Choroid plexus epithelial cell (primary cell): ENCODE results near the gene GRAMD2A.

ENCODE experiments used
- DNase-seq: peaks from one replicate; pipeline ENCODE4 v3.0.0-alpha.2; 2010; ENCODE audit warnings: low read depth
- H3K4me3 ChIP-seq: 2 replicates; pipeline ENCODE4 v1.5.1; 2011; ENCODE audit warnings: low read depth, mild to moderate bottlenecking, control low read depth, low read length, moderate library complexity
- TF ChIP-seq, protein P1 (sequence below): conservative IDR thresholded peaks from 2 replicates; pipeline ENCODE4 v1.5.1; 2011; ENCODE audit warnings: low read depth, mild to moderate bottlenecking, control low read depth, inconsistent platforms, low read length, moderate library complexity

Gene GRAMD2A

GRCh38 chr15:72197460-72198355, at the start of gene GRAMD2A:
Gene GRAMD2A (minus strand): TSS chr15:72197787.
- peak within 1 kb of the TSS; percentile 53 for H3K4me3 ChIP-seq
- peak; percentile 31 for DNase-seq
- TF ChIP-seq, protein P1, sequence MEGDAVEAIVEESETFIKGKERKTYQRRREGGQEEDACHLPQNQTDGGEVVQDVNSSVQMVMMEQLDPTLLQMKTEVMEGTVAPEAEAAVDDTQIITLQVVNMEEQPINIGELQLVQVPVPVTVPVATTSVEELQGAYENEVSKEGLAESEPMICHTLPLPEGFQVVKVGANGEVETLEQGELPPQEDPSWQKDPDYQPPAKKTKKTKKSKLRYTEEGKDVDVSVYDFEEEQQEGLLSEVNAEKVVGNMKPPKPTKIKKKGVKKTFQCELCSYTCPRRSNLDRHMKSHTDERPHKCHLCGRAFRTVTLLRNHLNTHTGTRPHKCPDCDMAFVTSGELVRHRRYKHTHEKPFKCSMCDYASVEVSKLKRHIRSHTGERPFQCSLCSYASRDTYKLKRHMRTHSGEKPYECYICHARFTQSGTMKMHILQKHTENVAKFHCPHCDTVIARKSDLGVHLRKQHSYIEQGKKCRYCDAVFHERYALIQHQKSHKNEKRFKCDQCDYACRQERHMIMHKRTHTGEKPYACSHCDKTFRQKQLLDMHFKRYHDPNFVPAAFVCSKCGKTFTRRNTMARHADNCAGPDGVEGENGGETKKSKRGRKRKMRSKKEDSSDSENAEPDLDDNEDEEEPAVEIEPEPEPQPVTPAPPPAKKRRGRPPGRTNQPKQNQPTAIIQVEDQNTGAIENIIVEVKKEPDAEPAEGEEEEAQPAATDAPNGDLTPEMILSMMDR: no peak

GRCh38 chr15:72242775-72243370, 45.3 kb upstream of the GRAMD2A start:
- DNase-seq: no peak
- no peak overlapping the region for H3K4me3 ChIP-seq
- TF ChIP-seq, protein P1: no peak

DNA sequence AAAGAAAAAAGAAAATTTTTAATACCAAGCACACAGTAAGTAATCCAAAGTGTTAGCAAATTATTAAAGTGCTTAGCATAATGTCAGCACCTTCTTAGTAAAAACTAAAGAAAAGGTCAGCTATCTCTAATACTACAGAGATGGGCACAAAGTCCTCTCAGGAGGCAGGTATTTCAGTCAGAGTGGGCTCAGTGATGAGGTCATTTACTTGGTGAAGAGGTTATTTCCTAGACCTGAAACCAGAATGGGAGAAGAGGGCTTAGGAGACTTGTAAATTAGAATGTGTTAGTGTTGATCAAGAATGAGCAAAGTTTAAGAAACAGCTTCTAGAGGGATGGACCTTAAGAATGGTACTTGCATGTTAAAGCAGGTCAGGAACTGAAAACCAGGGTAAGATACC, 42.1 kb upstream of the GRAMD2A start:
- TF ChIP-seq, protein P1: no peak

GRCh38 chr15:72238586-72238985, 41.0 kb upstream of the GRAMD2A start:
- TF ChIP-seq, protein P1: no peak
- no peak for DNase-seq
- H3K4me3 ChIP-seq: no peak overlapping the region

More for the DNA sequence above, 42.1 kb upstream of the GRAMD2A start:
- no peak for DNase-seq
- H3K4me3 ChIP-seq: no peak overlapping the region

- TF ChIP-seq, protein P1: no peak
- no peak overlapping the region for H3K4me3 ChIP-seq
These were observed 40.3 kb upstream of the GRAMD2A start for GRCh38 chr15:72237853-72238224.

GRCh38 chr15:72237029-72237852, 39.7 kb upstream of the GRAMD2A start:
- peak overlapping the region; percentile 49 for H3K4me3 ChIP-seq
- peak; percentile 99 for DNase-seq
- TF ChIP-seq, protein P1: no peak

More at GRCh38 chr15:72237853-72238224, 40.3 kb upstream of the GRAMD2A start:
- DNase-seq: peak; percentile 25
